NK-92 (cell line): ENCODE results near the gene BLMH.
"Not testable (repeated sequence)": the region's sequence is repeated elsewhere in the genome, so short reads cannot be mapped to it uniquely, and the experiment has no call there.

Experiments
- DNase-seq: peaks from one replicate; lab custom pipeline; 2025; ENCODE audit not compliant: unreplicated experiment; lab: John Stamatoyannopoulos, UW

BLMH gene

DNA sequence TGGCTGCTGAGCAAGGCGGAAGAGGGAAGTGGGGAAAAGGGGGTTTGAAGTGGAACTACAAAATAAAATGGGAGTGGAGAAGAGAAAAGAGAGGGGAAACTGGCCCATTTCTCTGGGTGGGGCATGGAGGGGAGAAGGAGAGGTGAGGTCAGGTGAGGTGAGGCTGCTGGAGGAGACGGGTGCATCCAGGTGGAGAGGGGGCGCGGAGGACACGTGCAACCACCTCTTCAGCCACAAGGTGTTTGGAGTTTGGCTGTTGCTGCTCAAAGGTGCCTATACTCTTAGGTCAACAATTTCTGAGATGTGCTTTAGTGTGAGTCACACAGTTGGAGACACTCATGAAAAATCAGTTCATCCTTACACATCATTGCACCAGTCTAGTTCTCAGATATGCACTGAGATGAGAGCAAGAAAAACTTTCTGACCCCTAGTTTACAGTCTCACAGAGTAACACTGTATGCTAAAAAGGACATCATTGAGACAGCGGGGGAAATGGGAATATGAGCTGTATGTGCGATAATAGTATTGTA is 61.1 kb downstream of the BLMH start:
- no peak for DNase-seq

- DNase-seq, result not testable (repeated sequence)
Observed at GRCh38 chr17:30230009-30230408, 61.7 kb downstream of the BLMH start.

DNA sequence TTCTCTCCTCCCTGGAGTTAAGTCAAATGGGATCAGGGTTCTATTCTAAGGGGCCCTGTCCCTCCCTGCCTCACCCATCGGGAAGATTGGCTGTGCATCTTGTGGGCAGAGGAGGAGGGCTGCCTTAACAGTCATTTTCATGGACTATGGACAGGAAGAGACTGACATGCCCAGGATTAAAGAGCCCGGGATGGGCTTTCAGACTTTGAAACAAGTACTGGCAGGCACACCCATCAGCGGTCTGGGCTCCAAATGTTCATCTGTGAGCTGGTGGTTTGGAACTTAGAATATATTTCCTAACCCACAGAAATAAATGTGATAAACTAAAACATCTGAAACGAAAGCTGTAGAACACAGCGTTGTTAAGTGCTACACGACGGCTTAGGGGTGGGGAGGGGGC is 62.7 kb downstream of the BLMH start:
- DNase-seq, result no peak

- DNase-seq, result no peak
Observed at GRCh38 chr17:30228011-30228410, 63.7 kb downstream of the BLMH start.

DNA sequence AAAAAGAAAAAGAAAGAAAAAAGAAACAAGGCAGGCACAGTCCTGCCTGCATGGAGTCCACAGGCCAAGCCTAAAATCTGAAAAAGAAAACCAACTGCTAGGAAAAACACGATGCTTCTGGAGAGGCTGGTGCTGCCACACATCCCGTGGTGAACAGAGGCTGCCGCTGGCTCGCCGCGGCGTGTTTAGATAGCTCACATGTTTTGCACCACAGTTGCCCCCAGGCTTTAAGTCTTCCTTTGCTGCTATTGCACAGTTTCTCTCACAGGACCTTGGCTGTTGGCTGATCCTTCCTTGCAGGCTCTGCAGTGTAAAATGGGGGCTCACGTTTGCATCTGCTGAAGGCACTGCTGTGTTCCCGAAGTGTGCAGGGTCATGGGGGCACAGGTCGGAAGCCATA is 64.9 kb downstream of the BLMH start:
- DNase-seq, result no peak

DNA sequence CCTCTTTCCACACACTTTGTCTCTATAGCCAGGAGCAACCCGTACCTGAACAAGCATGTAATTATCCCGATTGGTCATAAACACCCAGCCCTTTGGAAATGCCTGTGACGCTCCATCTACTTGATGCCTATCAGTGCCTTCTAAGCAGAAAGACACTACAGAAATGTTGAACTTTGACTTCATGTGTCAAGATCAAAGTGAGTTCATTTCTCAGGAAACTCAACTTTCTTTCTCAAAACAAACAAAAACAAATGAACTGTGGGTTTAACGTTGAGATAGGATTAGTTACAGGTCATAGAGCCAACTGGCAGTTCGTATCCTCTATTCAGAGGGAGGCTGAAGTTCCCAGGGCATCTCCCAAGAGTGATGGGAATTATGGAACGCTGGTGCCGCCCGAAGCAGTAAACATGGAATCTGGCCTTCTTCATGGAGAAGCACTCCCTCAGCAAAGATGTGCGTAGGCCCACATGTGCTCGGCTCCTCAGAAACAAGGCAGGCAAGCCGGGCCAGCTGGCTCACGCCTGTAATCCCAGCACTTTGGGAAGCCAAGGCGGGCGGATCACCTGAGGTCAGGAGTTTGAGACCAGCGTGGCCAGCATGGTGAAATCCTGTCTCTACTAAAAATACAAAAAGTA is 65.7 kb downstream of the BLMH start:
- DNase-seq, result no peak

DNA sequence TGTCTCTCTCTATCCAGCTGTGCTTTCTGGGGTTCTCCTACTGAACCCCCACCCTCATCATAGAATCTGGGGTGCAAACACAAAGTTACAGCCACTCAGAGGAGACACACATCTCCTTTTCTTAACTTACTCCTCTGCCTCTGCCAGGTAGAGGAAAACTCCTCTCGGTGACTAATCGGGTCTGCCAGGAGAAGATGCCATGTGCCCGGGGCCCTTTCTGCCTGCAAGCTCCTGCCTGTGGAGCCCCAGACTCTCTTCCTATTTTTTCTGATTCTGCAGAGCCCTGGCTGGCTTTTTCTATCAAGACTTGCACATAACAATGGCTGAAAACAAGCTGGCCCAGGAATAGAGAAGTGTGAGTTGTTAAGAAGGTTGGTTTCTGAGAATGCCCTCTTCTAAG is 66.6 kb downstream of the BLMH start:
- DNase-seq, result no peak

DNA sequence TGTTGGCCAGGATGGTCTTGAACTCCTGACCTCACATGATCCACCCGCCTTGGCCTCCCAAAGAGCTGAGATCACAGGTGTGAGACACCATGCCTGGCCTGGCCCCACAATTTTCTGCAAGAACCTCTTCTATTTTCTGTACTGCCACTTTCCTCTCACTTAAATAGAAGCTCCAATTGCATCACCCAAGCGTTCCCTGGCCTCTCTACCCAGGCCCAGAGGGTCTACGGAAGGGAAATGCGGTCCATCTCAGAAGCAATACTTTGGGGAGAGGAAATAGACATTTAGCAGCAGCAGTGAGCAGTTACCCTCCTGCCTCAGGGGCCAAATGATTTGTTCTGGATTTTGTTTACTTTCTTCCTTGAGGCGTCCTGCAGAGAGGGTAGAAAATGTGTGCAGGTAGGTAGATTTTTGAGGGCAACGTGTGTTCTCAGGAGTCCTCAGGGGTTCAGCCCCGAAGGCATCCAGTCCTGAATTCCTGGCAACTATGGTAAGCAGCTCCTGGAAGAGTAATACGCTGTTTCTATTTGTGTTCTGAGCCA is 67.3 kb downstream of the BLMH start:
- no peak for DNase-seq

DNA sequence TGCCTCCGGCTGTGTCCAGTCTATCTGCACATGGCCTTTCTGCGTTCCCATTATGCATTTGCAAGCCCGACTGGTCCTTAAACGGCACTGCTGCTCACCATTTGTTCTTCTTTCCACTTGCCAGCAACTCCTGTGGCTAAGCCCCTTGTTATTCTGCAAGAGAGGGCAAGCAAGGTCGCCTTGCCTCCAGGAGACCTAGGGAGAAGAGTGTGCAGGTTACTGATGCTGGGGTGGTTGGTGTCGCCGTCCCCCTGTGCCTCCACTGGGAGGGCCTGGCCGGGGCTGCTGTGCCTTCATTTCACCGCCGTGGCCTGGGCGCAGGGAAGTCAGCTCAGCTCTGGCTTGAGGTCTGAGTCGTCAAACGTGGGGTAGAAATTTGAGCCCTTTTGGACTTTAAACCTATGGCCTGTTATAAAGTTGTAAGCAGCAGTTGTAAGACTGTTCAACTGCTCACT is 69.0 kb downstream of the BLMH start:
- no peak for DNase-seq

- no peak for DNase-seq
Observed at GRCh38 chr17:30222251-30222650, 69.5 kb downstream of the BLMH start.

- DNase-seq, result no peak
Observed at GRCh38 chr17:30221346-30221745, 70.4 kb downstream of the BLMH start.

- no peak for DNase-seq
Observed at GRCh38 chr17:30220414-30220813, 71.3 kb downstream of the BLMH start.

GRCh38 chr17:30219833-30220232 is 71.9 kb downstream of the BLMH start:
- DNase-seq, result no peak

DNA sequence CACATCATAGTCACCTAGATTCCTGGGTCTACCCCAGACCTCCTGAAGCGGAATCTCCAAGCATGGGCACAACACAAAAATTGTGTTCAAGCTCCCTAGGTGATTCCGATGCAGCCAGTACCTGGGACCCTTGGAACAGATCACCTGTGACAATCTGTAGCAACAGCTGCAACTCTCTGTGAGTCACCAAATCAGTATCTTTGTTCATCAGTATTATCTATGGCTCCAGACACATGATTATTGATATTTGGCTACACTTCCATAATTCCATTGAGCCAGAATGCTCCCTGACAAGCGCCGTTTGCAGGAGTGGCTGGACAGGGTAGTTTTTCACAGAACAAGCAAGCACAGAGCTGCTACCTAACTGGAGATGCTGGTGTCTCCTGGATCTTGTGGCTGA is 72.4 kb downstream of the BLMH start:
- no peak for DNase-seq

DNA sequence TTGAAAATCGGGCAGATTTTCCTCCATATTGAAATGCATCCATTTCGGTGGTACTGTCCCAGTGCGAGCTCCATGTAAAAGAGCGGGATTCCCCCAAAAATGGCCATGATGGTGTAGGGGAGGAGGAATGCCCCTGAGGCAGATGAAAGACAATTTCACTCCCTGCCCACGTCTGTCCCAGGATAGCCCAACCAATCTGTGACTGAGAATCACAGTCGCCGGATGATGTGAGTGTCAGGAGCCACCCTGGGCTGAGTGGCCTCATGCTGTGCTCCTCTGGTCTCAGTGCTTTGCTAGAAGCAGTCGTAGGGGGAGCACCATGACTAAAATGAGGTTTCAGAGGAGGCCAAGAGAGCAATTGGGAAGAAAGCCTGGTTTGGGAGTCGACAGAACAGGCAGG is 72.9 kb downstream of the BLMH start:
- no peak for DNase-seq

- DNase-seq, result no peak
Observed at GRCh38 chr17:30217746-30218245, 73.9 kb downstream of the BLMH start.

DNA sequence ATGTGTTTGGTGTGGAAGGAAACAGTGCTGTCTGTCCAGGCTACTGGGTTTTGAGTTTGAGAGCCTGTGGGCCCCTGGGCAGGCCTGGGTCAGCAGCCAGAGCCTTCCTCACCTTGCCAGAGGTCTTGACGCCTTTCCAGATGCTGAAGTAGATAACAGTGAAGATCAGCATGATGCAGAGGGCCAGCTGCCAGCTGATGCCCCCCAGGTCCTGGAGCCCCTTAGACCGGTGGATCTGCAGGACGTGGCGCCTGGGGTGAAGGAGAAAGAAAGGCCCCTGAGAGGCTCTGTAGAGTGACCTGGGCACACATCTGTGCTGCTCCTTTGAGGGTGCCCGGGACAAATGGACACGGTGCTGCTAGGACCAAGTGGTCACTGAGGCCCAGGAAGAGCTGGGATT is 74.7 kb downstream of the BLMH start:
- DNase-seq, result no peak

GRCh38 chr17:30212750-30213149 is 79.0 kb downstream of the BLMH start:
- DNase-seq, result no peak

- no peak for DNase-seq
Observed at GRCh38 chr17:30211371-30211770, 80.4 kb downstream of the BLMH start.

DNA sequence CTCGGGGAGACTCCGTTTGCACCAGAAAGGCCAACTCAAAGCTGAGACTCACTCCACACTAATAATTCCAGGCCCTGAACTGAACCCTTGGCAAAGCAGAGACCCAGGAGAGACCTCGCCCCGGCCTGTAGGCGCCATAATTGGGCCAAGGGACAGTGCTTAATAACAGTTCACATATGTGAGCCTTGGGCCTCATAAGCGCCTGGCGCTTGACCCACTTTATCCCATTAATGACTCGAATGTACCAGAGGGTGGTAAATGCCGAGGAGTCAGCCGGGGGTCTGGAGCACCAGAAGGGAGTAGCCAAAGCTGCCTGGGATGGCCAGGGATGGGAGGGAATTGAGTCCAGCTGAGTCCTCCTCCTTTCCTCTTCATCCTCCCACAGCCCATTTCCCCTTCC is 80.8 kb downstream of the BLMH start:
- no peak for DNase-seq

GRCh38 chr17:30210366-30210765 is 81.4 kb downstream of the BLMH start:
- no peak for DNase-seq

DNA sequence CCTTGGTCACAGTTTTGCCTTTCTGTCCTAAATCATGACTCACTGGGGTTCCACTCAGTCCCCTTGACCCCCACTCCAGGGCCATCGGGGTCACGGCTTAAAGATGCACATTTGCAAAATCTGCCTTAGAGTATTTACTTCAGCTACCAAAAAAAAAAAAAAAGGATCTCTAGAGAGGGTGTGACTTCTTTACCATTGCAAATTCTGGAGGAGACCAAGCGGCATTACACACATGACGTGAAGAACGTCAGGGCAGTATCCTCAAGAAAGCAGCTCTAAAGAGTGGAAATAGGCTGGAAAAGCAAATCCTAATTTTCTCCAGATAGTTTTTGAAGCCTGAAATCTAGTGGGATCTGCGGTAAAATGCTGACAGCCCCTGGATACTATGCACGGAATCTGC is 81.8 kb downstream of the BLMH start:
- DNase-seq, result no peak

- DNase-seq, result no peak
Observed at GRCh38 chr17:30208214-30208613, 83.5 kb downstream of the BLMH start.
